ENCODE measurements around the gene USP3. TPM values are rescaled to one million over a fixed set of nuclear protein-coding genes. Genes with fewer than 3 reads are reported as not detected.
A peak's percentile ranks its signal among the peaks of the same experiment; 100 is the strongest.

Gene USP3
- total and polyA plus RNA-seq, 2 of the 13 experiments (the other 11 are each of a cell fraction or from before 2014, with no cell fraction given) = 14.3 to 61.2 TPM

GRCh38 chr15:63599401-63600000 lies 95.1 kb downstream of the USP3 start (continued):
- no peak for TF ChIP-seq NFYC (CRISPR knock-in tag; IDR thresholded peaks at IDR 0.05)

GRCh38 chr15:63600001-63600615 lies 95.7 kb downstream of the USP3 start:
- 2% methylated on average over 12 of the region's 26 CpGs for WGBS (ENCODE audit: low lambda C conversion rate)
- intact Hi-C loops (cut with micrococcal nuclease; ENCODE audit: unreplicated experiment) = no loop called here
- POLR2A ChIA-PET = interaction anchor here (1.1 to 4.3 kb wide), 9 partner anchors 11 to 471 kb away, joined by 3 to 31 read pairs (median 6); partner anchors contain the start of gene USP3
- TF ChIP-seq ONECUT2 (CRISPR knock-in tag; IDR thresholded peaks at IDR 0.05) (no peak), PAXIP1 (CRISPR knock-in tag; conservative IDR thresholded peaks at IDR 0.05) (0 out of 2 replicates have a peak, but pooled peaks have one; percentile 13), ZNF598 (CRISPR knock-in tag; IDR thresholded peaks at IDR 0.05; ENCODE audit: borderline replicate concordance) (0 out of 2 replicates have a peak, but pooled peaks have one; percentile 25), POLR2AphosphoS5 (IDR thresholded peaks at IDR 0.05; ENCODE audit: low read depth, low read length) (0 out of 2 replicates have a peak, but pooled peaks have one; percentile 40), ZNF737 (CRISPR knock-in tag; IDR thresholded peaks at IDR 0.05; ENCODE audit: borderline replicate concordance) (0 out of 2 replicates have a peak, but pooled peaks have one; percentile 87), ZNF138 (CRISPR knock-in tag; IDR thresholded peaks at IDR 0.05; ENCODE audit: low read depth) (peak; percentile 20; the same call in 1 of the 2 replicates), FOXO4 (CRISPR knock-in tag; conservative IDR thresholded peaks at IDR 0.05) (no peak), ZNF879 (CRISPR knock-in tag; IDR thresholded peaks at IDR 0.05) (0 out of 2 replicates have a peak, but pooled peaks have one; percentile 70), ZNF205 (CRISPR knock-in tag; IDR thresholded peaks at IDR 0.05) (no peak), FOXK1 (CRISPR knock-in tag; IDR thresholded peaks at IDR 0.05; ENCODE audit: borderline replicate concordance, low read depth) (no peak), ZNF550 (CRISPR knock-in tag; IDR thresholded peaks at IDR 0.05; ENCODE audit: borderline replicate concordance) (0 out of 2 replicates have a peak, but pooled peaks have one; percentile 37), ELF4 (CRISPR knock-in tag; IDR thresholded peaks at IDR 0.05; ENCODE audit: borderline replicate concordance) (peak; percentile 16; the same call in 1 of the 2 replicates)

More at GRCh38 chr15:63600001-63600615, 95.7 kb downstream of the USP3 start:
- H2AFZ ChIP-seq (ENCODE audit: low read length) = no peak overlapping the region
- in situ Hi-C loops (cut with HindIII; ENCODE audit: extremely low pct_ligation_motif_present, low pct_unique_long_range_greater_than_20kb) = no loop called here
- CTCF ChIA-PET (ENCODE audit: low intra/inter-chr PET ratio, low total read pairs) = interaction anchor here (1.3 to 2.0 kb wide), 2 partner anchors 113 to 133 kb away, joined by 4 to 9 read pairs; no protein-coding TSS in a partner anchor
- H3K4me1 ChIP-seq (ENCODE audit: insufficient read depth, low read length) = peaks cover 41% of the 10 kb centered on the region
- no peaks in the 10 kb centered on the region; a peak in 1 of 5 replicates for H3K27me3 ChIP-seq (ENCODE audit: control insufficient read depth in 1 of 2, insufficient read depth in 2 of 2, low read length in 2 of 2)
- DNase-seq (ENCODE audit: low spot score) (no peak), ATAC-seq (peak; percentile 33), FAIRE-seq (no peak)
- H3K27ac ChIP-seq (ENCODE audit: extremely low read length, insufficient read depth, low read length) = peak overlapping the region; percentile 83
- H3K9me3 ChIP-seq (ENCODE audit: low read length) = no peaks in the 10 kb centered on the region
- no peaks in the 10 kb centered on the region for H3K79me2 ChIP-seq (ENCODE audit: insufficient read depth, low read length)
- TSS peak; percentile 62 for BruUV-seq (replicated peaks)
- H3K4me2 ChIP-seq (ENCODE audit: low read depth, low read length) = peak overlapping the region; percentile 99
- H3K36me3 ChIP-seq (replicated peaks in 1 of 2; ENCODE audit: control insufficient read depth in 1 of 2, insufficient read depth in 2 of 2, low read length in 2 of 2) = no peaks in the 10 kb centered on the region
- H3K9ac ChIP-seq (ENCODE audit: insufficient read depth, low read depth, low read length) = peak overlapping the region; percentile 83
- no peaks in the 10 kb centered on the region for H4K20me1 ChIP-seq (ENCODE audit: insufficient read depth, low read length)
- H3K4me3 ChIP-seq (replicated peaks in 1 of 3; ENCODE audit: insufficient read depth in 1 of 3, low read depth in 2 of 3, low read length in 3 of 3) = peak overlapping the region; percentile 61 to 88 (median 79)

All from HepG2 (cell line).